Stimulated activated CD4-positive, alpha-beta T cell treated with anti-CD3 and anti-CD28 coated beads, Interleukin-1b, Interleukin-23, amount 100 ng/mL, for 48 hours (primary cell): Measurements from ENCODE around the gene ADGRG1.
"Not testable (repeated sequence)": the region's sequence is repeated elsewhere in the genome, so short reads cannot be mapped to it uniquely, and the experiment has no call there.

ENCODE experiments used
- DNase-seq: peaks from one replicate; pipeline ENCODE4 v3.0.0-alpha.2; 2020

ADGRG1 gene

DNA sequence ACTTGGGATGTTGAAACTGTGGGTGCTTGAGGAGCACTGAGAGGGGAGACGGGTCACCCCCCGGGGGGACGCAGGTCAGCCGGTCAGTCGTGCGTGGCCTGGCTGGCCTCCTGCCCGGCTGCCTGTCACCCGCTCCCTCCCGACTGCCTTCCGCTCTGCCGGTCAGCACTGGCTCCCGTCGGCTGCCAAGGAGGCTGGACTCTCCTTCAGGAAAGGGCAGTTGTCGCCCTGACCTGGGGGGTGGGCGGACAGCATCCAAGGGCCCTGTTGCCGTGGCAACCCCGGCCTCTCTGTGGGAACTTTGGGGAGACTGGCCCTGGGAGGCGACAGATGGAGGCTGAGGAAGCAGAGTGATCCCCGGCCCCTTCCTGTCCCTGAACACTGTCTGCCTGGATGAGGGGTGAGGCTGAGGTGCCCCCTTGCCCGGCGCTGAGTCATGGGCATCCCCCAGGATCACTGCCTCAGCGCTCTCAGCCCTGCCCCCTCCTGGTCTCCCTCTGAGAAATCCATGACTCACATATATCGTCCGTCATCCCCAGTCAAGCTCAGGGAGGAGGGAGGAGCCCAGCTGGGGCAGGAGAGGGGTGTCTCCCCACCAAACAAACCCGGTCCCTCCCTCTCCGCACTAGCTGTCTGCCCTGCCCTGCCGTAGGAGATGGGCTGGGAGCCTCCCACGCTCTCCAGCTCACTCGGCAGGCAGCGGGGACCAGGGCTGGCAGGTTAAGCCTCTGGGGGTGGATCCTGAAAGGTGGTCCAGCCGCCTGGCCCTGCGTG, at the start of gene ADGRG1:
Gene ADGRG1 (plus strand): TSS at position 623 of the 774 bp plus-strand sequence. CDS start 21,658 bp downstream, outside the sequence.
- DNase-seq: peak; percentile 75

DNA sequence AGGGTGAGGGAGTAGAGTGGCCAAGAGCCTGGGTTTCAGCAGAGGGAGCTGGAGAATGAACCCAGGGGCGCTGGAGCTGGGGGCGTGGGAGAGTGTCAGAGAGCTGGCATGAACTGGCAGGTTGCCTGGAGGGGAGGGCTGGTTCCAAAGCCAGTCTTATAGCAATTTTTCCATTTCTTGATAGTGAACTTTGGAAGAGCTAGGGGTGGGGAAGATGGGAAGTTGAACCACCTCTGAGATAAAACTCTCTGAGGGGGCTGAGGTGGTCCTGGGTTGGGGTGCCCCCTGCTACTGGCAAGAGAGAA, 49.1 kb upstream of the ADGRG1 start:
- DNase-seq: no peak

DNA sequence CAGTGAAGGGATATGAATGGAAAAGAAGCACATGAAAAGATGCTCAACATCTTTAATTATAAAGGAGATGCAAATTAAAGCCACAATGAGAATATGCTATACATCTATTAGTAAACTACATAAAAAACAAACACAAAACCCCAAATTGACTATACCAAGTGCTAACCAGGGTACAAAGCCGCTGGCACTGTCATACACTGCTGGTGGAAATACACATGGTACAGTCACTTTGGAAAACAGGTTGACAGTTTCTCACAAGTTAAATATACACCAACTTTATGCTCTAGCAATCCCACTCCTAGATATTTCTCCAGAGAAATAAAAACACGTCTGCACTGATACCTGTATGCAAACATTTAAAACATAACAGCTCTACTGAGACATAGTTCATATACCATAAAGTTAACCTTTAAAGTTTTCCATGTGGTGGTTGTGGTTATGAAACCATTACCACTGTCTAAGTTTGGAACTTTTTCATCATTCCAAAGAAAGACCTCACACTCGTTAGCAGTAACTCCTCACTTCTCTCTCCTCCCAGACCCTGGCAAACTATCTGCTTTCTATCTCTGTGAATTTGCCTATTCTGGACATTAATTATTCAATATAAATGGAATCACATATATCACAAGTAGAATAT, 43.3 kb upstream of the ADGRG1 start:
- DNase-seq: no peak

- no peak for DNase-seq
Measured at GRCh38 chr16:57588831-57589230, 39.6 kb upstream of the ADGRG1 start.

- DNase-seq: no peak
Measured at GRCh38 chr16:57589374-57589773, 39.1 kb upstream of the ADGRG1 start.

DNA sequence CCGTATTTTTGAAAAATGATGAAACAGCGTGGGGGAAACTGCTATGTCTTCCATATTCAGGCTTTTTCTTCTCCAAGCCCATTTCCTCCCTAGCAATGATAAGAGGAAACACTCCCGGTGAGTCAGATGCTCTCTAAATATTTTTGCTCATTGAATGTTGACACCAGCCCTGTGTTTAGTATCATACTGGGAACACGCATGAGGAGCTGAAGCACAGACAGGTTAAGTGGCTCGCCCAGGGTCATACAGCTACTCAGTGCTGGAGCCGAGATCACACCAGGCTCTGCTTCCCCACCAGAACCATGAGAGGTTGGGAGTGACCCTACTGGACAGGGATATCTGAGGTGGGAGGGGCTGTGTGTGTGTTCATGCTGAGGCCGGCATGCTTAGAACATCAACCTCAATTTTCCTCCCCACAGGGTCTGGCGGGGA, 37.8 kb upstream of the ADGRG1 start:
- DNase-seq: no peak

GRCh38 chr16:57591086-57591869, 37.2 kb upstream of the ADGRG1 start:
- peak; percentile 85 for DNase-seq

GRCh38 chr16:57591870-57592485, 36.5 kb upstream of the ADGRG1 start:
- no peak for DNase-seq

GRCh38 chr16:57592591-57593003, 35.8 kb upstream of the ADGRG1 start:
- peak; percentile 63 for DNase-seq

- no peak for DNase-seq
Measured at GRCh38 chr16:57593021-57593420, 35.4 kb upstream of the ADGRG1 start.

DNA sequence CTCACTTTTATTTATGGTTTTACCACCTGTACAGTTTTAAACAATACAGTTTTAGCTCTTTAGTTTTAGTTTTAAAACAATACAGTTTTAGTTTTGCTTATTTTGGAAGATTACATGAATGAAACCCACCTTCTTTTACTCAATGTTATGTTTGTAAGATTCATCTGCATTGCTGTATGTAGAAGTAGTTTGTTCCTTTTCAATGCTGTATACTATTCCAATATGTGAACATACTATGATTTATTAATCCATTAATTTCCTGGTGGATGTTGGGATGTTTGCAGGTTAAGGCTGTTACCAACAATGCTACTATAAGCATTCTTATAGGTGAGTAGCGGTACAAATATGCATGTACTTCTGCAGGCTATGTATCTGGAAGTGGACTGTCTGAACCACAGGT, 34.4 kb upstream of the ADGRG1 start:
- DNase-seq: no peak

- DNase-seq: no peak
Measured at GRCh38 chr16:57594531-57595031, 33.8 kb upstream of the ADGRG1 start.

- not testable (repeated sequence) for DNase-seq
Measured at GRCh38 chr16:57596234-57596633, 32.2 kb upstream of the ADGRG1 start.

DNA sequence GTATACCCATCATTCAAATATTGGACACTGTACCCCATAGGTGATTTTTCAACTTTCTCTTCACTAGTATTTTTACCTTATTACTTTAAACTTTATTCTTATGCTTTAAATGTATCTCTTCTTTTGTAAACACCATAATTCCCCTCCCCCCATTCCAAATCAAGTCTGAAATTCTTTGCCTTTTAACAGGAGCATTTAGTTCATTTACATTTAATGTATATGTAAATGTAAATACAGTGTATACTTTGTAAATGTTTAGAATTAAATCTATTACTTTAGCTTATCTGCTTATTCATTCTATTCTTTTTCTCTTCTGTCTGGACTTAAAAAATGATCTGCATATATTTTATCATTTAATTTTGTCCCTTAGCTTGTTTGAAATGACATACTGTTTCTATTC, 30.0 kb upstream of the ADGRG1 start:
- DNase-seq: no peak

- DNase-seq: peak; percentile 50
Measured at GRCh38 chr16:57600048-57600835, 28.2 kb upstream of the ADGRG1 start.

GRCh38 chr16:57600952-57601580, 27.4 kb upstream of the ADGRG1 start:
- DNase-seq: no peak

DNA sequence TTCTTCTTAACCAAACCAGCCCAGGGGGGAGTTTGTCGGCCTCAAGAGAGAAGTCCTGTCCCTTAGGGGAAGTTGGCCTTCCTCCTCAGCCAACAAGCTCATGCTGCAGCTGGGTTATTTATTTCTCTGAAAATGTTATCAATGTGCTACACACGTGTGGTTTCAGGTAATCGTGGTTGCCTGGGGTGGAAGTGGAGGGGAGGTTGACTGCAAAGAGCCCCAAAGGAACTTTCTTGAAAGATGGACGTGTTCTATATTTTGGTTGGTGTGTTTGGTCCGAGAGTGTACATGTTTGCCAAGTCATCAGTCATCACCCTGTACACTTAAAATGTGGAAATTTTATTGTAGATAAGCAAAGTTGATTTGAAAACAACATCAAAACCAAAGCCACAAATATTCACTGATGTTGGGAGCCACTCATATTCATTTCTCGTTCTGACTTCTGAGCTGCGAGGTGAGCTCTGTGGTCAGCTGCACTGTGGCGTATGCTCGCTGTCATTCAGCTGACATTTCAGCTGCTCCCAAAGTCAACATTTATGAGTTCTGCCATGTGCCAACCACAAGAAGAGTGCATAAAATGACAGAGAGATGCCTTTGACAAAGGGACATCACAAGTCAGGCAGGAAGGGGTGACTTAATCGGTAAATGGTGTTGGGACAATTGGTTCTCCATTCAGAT, 26.5 kb upstream of the ADGRG1 start:
- peak; percentile 81 for DNase-seq

- DNase-seq: no peak
Measured at GRCh38 chr16:57603115-57604024, 25.1 kb upstream of the ADGRG1 start.

DNA sequence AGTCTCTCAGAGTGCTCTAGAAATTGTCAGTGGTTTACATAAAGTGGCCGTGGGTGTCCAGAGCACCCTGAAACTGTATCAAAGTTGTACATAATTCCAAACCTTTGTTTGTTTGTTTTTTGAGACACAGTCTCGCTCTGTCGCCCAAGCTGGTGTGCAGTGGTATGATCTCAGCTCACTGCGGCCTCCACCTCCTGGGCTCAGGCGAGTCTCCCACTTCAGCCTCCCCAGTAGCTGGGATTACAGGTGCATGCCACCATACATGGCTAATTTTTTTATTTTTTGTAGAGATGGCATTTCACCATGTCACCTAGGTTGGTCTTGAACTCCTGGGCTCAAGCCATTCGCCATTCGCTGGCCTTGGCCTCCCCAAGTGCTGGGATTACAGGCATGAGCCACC, 24.3 kb upstream of the ADGRG1 start:
- DNase-seq: no peak
